Endothelial cell of umbilical vein (primary cell): ENCODE data around the gene ELMO1. TPM values are rescaled to one million over a fixed set of nuclear protein-coding genes. Genes with fewer than 3 reads are reported as not detected.

Source experiments
- BruUV-seq: library from RNA; stranded (reverse); fragments of 400-500 nt; replicated peaks from 2 replicates; lab custom pipeline; 2021; lab: Mats Ljungman, UMichigan
- CTCF ChIA-PET: fragments of 300-600, 350-600 bp; sonication (Branson Sonifier 250); formaldehyde crosslinking; loops from one replicate; lab custom pipeline; 2021; ENCODE audit warnings: antibody characterized with exemption, inconsistent platforms; lab: Charles Lee
- POLR2A ChIA-PET: fragments of 300-600, 350-600 bp; sonication (Branson Sonifier 250); formaldehyde crosslinking; loops from one replicate; lab custom pipeline; 2021; ENCODE audit warnings: antibody characterized with exemption, inconsistent platforms; lab: Charles Lee
- DNase-seq: peaks from one replicate; pipeline ENCODE4 v3.0.0-alpha.2; 2011; ENCODE audit warnings: low read depth, low spot score
- FAIRE-seq: peaks from 2 replicates; lab custom pipeline; 2011; peaks lifted over from hg19 to GRCh38; lab: Jason Lieb, UNC
- H2AFZ ChIP-seq: 2 replicates; pipeline ENCODE4 v1.6.0; 2012; ENCODE audit warnings: low read depth, low read length, control low read depth, inconsistent platforms
- H3K27ac ChIP-seq: 2 replicates; pipeline ENCODE4 v1.5.1; 2011; ENCODE audit warnings: low read depth, mild to moderate bottlenecking, control low read depth, low read length, moderate library complexity; ENCODE audit not compliant: insufficient read depth
- H3K27me3 ChIP-seq, 2 experiments: 2 replicates each; pipeline versions ENCODE4 v1.6.0 to v1.6.1; 2011; ENCODE audit warnings: low read length in 2 of 2, mixed read lengths in 1 of 2; ENCODE audit not compliant: control insufficient read depth in 2 of 2, insufficient read depth in 2 of 2
- H3K36me3 ChIP-seq, 2 experiments: 2 replicates in 1 of 2; 3 replicates in 1 of 2; pipeline ENCODE4 v1.5.1; 2011; ENCODE audit warnings: low read length in 2 of 2, mild to moderate bottlenecking in 1 of 2, moderate library complexity in 1 of 2; ENCODE audit not compliant: control insufficient read depth in 2 of 2, insufficient read depth in 2 of 2; ENCODE audit errors: extremely low read depth in 1 of 2
- H3K4me1 ChIP-seq: 3 replicates; pipeline ENCODE4 v1.5.1; 2011; ENCODE audit warnings: mild to moderate bottlenecking, low read length; ENCODE audit not compliant: control insufficient read depth, insufficient read depth; ENCODE audit errors: extremely low read depth
- H3K4me2 ChIP-seq: 2 replicates; pipeline ENCODE4 v1.6.1; 2011; ENCODE audit warnings: low read length, control low read depth, mixed read lengths; ENCODE audit not compliant: insufficient read depth
- H3K4me3 ChIP-seq, 3 experiments: fragments of 200-600 bp in 1 of 3; sonication (generic), shearing (Covaris generic) in 1 of 3; replicated peaks in 1 of 3; 2 replicates each; pipeline ENCODE4 v1.5.1; 2011 to 2016; ENCODE audit warnings: control low read depth in 3 of 3, low read length in 3 of 3, mild to moderate bottlenecking in 2 of 3, inconsistent platforms in 1 of 3, low read depth in 1 of 3, moderate library complexity in 1 of 3; ENCODE audit not compliant: insufficient read depth in 1 of 3
- H3K79me2 ChIP-seq: 2 replicates; pipeline ENCODE4 v1.6.0; 2012; ENCODE audit warnings: low read length, inconsistent platforms; ENCODE audit not compliant: control insufficient read depth, insufficient read depth
- H3K9ac ChIP-seq: replicated peaks from 2 replicates; pipeline ENCODE3; 2011; ENCODE audit warnings: low read length, control low read depth; ENCODE audit not compliant: insufficient read depth; ENCODE audit errors: extremely low read depth
- H3K9me1 ChIP-seq: replicated peaks from 3 replicates; pipeline ENCODE4 v1.6.0; 2011; ENCODE audit warnings: mild to moderate bottlenecking, low read length; ENCODE audit not compliant: control insufficient read depth, insufficient read depth; ENCODE audit errors: extremely low read depth
- H3K9me3 ChIP-seq: replicated peaks from 2 replicates; pipeline ENCODE4 v1.5.1; 2012; ENCODE audit warnings: low read length, inconsistent platforms; ENCODE audit not compliant: control insufficient read depth, insufficient read depth
- H4K20me1 ChIP-seq: replicated peaks from 2 replicates; pipeline ENCODE3; 2011; ENCODE audit warnings: mild to moderate bottlenecking, low read length; ENCODE audit not compliant: control insufficient read depth, insufficient read depth; ENCODE audit errors: extremely low read depth
- CTCF ChIP-seq, 2 donors: IDR thresholded peaks; 1 replicate in 1 of 2; 2 replicates in 1 of 2; pipeline ENCODE4 v1.5.1; 2011; ENCODE audit warnings: low read length in 2 of 2, mild to moderate bottlenecking in 2 of 2, moderate library complexity in 2 of 2, control low read depth in 1 of 2, inconsistent platforms in 1 of 2, low read depth in 1 of 2; ENCODE audit not compliant: insufficient read depth in 1 of 2; ENCODE audit errors: extremely low read depth in 1 of 2
- EZH2 ChIP-seq: IDR thresholded peaks from 2 replicates; pipeline ENCODE4 v1.6.1; 2012; ENCODE audit warnings: borderline replicate concordance, low read depth, mild to moderate bottlenecking, moderate library complexity, low read length, inconsistent platforms; ENCODE audit not compliant: severe bottlenecking
- FOS ChIP-seq: IDR thresholded peaks from 2 replicates; pipeline ENCODE4 v1.6.1; 2011; ENCODE audit warnings: mild to moderate bottlenecking, low read length, moderate library complexity, borderline replicate concordance; ENCODE audit not compliant: insufficient read depth
- GATA2 ChIP-seq: IDR thresholded peaks from 2 replicates; pipeline ENCODE4 v1.7.0; 2011; ENCODE audit warnings: low read depth, mild to moderate bottlenecking, moderate library complexity, mixed read lengths, low read length; ENCODE audit not compliant: insufficient read length, insufficient read depth
- JUN ChIP-seq: IDR thresholded peaks from 2 replicates; pipeline ENCODE4 v1.6.1; 2011; ENCODE audit warnings: borderline replicate concordance, low read depth; ENCODE audit not compliant: insufficient read length, insufficient read depth
- MAX ChIP-seq: IDR thresholded peaks from 2 replicates; pipeline ENCODE4 v1.6.1; 2011; ENCODE audit not compliant: insufficient read depth, insufficient read length
- MYC ChIP-seq: IDR thresholded peaks from one replicate; pipeline ENCODE4 v1.6.1; 2011; ENCODE audit warnings: mild to moderate bottlenecking, low read depth, low read length
- POLR2A ChIP-seq: IDR thresholded peaks from 2 replicates; pipeline ENCODE4 v1.6.1; 2012; ENCODE audit warnings: low read depth, mild to moderate bottlenecking, control low read depth, low read length
- POLR2AphosphoS5 ChIP-seq: IDR thresholded peaks from 2 replicates; pipeline ENCODE4 v1.6.1; 2012; ENCODE audit warnings: low read depth, mild to moderate bottlenecking, control low read depth, low read length, moderate library complexity; ENCODE audit not compliant: insufficient read depth
- dilution Hi-C: fragments of 300-500 bp; cut with MboI; formaldehyde crosslinking; loops from one replicate; pipeline ENCODE4 v1.15.0; 2019; ENCODE audit warnings: low sequenced_read_pairs; ENCODE audit not compliant: extremely low pct_ligation_motif_present
- intact Hi-C: fragments of 100-400 bp; cut with micrococcal nuclease; formaldehyde crosslinking; loops from one replicate; pipeline ENCODE4 v1.10.0; 2022
- polyA plus RNA-seq, 4 experiments: library from polyadenylated mRNA; depleted of rRNA in 3 of 4; stranded (reverse) in 3 of 4; unstranded in 1 of 4; fragments of >200 nt; gene quantifications; 2 replicates each; pipeline versions ENCODE4 v1.2.1 to v1.2.3, GENCODE V29; 2011 to 2012; ENCODE audit warnings: missing spikeins in 1 of 4
- total RNA-seq: library from RNA; stranded (reverse); gene quantifications from 2 replicates; pipeline ENCODE4 v1.2.3, GENCODE V29; 2021

ELMO1 gene
- total and polyA plus RNA-seq, 2 donors (not counting 3 experiments of a cell fraction or from before 2014, with no cell fraction given), result 17.0 to 30.6 TPM

DNA sequence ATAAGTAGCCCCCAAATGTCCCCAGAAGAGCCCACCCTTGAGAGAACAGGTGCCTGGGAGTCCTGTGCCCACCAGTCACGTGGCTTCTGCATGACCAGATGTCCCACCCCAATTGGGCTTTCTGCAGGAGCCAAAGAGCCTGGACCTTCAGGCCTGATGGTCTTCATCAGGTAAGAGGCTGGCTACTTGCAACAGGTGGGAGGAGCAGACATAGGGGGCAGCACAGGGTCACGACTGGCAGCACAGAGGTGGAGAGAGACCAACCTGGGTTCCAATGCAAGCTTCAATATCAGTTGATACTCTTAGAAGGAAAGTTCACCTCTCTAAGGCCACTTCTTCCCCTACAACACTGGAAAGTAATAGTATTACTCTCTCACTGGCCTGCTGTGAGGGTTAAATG lies 288.0 kb downstream of the ELMO1 start:
- H3K9me1 ChIP-seq, result no peaks in the 10 kb centered on the region
- H3K36me3 ChIP-seq, result no peaks in the 10 kb centered on the region
- H3K9me3 ChIP-seq, result no peaks in the 10 kb centered on the region
- POLR2A ChIA-PET, result no interaction called here
- intact Hi-C loops (no loop called here), dilution Hi-C loops (no loop called here)
- CTCF ChIA-PET, result interaction anchor here (0.9 to 1.6 kb wide), 2 partner anchors 111 to 193 kb away, joined by 4 to 5 read pairs; no protein-coding TSS in a partner anchor
- H3K4me1 ChIP-seq, result no peaks in the 10 kb centered on the region
- H3K4me3 ChIP-seq, result no peak overlapping the region
- H3K79me2 ChIP-seq, result no peaks in the 10 kb centered on the region
- no peak overlapping the region for H3K4me2 ChIP-seq
- no peak overlapping the region for H2AFZ ChIP-seq
- no peaks in the 10 kb centered on the region for H4K20me1 ChIP-seq
- no peak overlapping the region for H3K27ac ChIP-seq
- no peak overlapping the region for H3K9ac ChIP-seq
- DNase-seq, result no peak
- no peak for TF ChIP-seq POLR2A
- no peak for TF ChIP-seq POLR2AphosphoS5
- no peak for TF ChIP-seq EZH2
- no peak for TF ChIP-seq JUN
- no peak for TF ChIP-seq GATA2
- TF ChIP-seq FOS, result no peak
- no peak for TF ChIP-seq MAX
- TF ChIP-seq CTCF (IDR thresholded peaks at IDR 0.05; ENCODE audit: extremely low read depth in 1 of 2, insufficient read depth in 1 of 2, low read depth in 1 of 2, low read length in 2 of 2), result no peak
- TF ChIP-seq MYC, result no peak
- no peaks in the 10 kb centered on the region for H3K27me3 ChIP-seq
- no TSS peak for BruUV-seq
- FAIRE-seq, result no peak
